ENCODE results near the gene AGPAT4.
A peak's percentile ranks its signal among the peaks of the same experiment; 100 is the strongest.

AGPAT4 gene

DNA sequence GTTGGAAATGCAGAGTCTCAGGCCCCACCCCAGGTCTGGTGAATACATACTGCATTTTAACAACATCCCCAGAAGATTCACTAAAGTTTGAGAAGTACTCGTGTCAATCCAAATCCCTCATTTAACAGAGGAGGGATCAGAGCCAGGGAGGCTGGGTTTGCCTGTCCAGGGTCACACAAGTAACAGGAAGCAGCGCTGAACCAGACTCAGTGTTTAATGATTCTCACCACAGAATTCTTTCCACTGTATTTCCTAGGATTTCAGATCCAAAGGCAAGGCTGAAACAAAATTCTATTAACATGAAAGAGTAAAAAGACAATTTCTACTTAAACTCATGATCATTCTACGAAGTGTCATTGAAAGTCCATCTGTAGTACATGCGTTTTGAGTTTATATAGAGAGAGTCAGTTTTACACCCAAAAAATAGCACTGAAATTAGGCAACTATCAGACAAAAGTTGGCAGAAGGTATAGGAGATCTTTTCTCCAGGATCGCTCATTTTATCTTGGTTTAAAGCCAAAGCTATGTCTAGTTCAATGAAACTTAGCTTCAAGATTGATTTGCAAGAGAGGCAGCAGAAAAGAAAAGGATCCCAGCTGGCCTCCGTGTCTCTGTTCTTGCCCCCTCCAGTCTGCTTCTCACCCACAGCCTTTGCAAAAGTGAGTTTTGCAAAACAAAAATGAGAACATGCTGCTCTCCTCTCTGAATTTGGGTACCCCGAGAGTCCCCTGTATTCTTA, 6.0 kb upstream of the AGPAT4 start:
- DNase-seq = no peak

GRCh38 chr6:161276605-161277155, 2.8 kb upstream of the AGPAT4 start:
- DNase-seq = no peak

DNA sequence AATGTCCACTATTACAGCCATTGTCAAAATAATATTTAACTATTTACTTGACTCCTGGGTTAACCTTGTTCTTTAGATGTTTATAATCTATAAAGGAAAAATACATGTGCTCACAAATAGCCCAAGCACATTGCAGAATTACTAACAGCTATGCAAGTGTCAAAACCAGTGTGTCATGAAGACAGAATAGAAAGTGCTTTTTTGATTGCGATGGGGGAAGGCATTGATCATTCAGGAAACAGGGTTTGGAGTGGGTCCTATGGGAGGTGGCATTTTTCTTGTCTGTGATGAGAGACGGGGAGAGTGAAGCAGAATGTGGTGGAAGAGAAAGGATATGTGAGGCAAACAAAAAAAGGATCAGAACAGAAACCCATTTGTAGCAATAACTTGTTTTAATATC, 1.0 kb upstream of the AGPAT4 start:
- no peak for DNase-seq

GRCh38 chr6:161274488-161274858, 612 bp upstream of the AGPAT4 start:
- no peak for DNase-seq

GRCh38 chr6:161273274-161273751, 548 bp downstream of the AGPAT4 start:
- peak; percentile 5 for DNase-seq

DNA sequence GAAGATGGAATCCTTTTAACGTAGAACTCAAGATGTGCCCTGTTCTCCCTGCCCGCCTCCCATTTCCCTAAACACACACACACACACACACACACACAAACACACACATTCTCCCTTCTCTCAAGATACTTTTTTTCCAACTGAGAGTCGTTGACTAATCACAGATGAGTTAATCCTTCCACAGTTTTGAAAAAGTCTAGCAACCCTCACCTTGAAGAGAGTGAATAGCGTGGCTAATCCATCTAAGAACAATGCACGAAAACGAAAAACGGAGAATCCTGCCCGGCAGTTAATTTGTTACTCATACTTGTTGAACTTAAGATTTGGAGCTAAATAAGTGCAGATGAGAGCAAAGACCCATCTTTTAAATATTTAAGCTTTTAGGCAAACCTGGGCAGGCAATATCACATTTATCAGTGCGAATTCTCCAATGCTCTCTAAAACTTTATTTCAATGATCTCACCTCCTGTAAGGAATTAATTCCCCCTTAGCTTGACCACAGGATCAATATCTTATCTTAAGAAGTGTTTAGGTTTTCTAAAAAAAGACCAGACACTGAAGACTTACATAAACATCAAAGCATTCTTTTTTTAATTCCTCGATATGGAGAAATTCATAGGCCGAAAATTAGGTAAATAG, 1.1 kb downstream of the AGPAT4 start:
- no peak for DNase-seq

- no peak for DNase-seq
Measured at GRCh38 chr6:161271343-161272030, 2.4 kb downstream of the AGPAT4 start.

DNA sequence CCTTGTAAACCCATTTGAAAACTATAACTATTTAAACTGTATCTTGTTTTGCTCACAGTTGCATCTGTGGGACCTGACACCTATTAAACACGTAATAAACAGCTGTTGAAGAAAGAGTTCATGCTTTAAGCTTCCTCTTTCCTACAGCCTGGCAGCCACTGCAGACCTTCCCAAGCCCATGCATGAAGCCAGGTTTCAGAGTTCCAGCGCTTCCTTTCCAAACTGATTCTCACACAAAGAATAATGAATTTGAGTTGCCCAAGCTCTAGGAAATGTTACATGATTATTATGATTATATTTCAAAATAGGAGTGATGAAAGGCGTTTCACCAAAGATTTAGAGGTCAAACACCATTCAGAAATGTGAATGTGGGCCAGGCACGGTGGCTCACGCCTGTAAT, 3.7 kb downstream of the AGPAT4 start:
- DNase-seq = no peak

GRCh38 chr6:161269310-161269709, 4.6 kb downstream of the AGPAT4 start:
- DNase-seq = no peak

DNA sequence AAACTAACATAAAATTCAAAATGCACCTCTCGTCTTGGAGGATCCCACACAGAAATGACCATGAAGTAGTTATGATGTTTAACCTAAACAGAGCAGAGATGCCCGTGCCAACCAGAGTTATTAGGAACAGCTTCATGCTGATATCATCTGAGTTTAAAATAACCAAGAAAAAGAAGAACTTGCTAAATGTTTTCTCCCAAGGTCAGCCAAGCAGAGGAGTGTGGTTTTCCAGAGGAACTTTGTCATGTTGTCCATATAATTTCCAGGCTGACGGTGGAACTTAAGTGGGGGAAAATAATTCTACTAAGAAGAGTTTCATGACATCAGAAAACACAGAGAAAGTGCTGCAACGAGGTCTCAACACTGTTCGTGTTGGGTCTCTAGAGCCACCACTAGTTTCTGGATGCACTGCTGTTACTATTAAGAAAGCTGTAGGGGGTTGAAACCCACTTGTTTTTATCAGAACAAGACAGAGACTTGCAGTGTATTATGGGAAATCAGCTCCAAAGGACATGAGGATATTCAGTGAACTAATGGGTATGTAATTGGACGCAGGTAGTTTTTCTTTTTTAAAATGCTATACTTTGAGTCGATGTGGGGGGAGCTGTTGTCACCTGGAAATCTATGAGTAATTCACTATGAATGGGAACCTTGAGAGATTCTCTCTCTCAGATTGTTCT, 5.2 kb downstream of the AGPAT4 start:
- DNase-seq = no peak

DNA sequence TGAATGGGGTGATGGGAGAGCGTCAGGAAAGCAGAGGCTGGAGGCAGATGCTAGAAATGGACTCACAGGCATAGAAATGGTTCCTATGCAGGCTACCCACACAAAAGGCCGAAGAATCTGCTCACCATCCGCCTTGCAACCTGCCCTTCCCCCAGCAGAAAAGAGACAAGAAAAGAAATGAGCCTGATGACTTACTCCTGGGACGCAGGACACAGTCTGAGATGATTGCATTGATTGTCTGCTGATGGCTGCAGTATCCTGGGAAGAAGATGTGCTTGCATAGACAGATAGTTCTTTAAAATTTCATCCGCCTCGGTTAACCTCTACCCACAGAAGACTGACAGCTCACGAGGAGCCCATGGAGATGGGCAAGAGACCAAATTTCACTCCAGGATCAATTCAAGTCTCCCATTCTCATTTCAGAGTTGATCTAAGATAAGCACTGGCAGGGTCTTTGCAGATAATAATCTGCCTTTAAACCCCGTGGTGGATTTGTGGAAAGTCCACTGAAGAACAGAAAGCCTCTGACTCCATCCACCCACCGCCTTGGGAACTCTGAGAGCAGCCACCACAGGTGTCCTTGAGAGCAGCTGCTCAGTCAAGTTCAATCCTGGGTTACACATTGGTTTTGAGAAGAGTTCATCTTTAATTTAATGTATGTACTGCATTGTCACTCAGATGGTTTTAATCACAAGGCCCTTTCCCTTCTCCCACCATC, 7.2 kb downstream of the AGPAT4 start:
- no peak for DNase-seq

- DNase-seq = no peak
Measured at GRCh38 chr6:161265975-161266374, 7.9 kb downstream of the AGPAT4 start.

DNA sequence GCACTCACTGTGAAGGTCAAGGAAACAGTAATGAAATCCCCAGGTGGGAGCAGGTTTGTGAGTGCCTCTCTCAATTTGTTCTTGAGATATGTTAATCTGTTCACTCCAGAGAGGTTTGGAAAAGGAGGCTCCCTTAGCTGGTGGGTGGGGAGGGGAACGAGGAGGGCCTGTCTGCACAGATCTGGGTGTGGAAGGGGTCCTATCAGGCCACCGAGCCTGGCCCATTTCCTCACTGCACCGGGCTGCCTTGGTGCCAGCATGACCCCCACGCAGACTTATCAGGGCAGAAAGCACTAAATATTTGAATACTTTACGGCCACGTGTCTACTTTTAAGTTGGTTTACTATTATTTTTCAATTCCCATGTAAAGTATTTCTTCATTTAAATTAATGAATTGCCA, 8.3 kb downstream of the AGPAT4 start:
- no peak for DNase-seq

GRCh38 chr6:161264181-161264580, 9.7 kb downstream of the AGPAT4 start:
- no peak for DNase-seq

GRCh38 chr6:161261816-161262215, 12.0 kb downstream of the AGPAT4 start:
- no peak for DNase-seq

DNA sequence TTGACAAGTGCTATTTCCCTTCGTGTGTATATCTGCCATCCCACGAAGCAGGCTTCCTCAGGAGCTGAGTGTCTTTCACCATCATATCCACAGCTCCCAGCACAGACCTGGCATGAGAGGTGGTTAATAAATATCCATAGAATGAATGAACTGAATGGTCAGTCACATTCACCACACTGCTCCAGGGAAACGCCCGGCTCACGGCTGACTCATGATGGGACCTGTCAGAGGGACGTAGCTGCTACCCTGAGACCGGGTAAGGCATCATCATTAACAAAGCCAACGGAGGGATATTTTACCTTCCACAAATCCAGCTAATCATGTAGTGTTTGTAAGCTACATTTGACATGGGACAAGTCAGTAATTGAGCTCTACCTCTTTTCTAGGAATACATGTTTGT, 12.5 kb downstream of the AGPAT4 start:
- no peak for DNase-seq

DNA sequence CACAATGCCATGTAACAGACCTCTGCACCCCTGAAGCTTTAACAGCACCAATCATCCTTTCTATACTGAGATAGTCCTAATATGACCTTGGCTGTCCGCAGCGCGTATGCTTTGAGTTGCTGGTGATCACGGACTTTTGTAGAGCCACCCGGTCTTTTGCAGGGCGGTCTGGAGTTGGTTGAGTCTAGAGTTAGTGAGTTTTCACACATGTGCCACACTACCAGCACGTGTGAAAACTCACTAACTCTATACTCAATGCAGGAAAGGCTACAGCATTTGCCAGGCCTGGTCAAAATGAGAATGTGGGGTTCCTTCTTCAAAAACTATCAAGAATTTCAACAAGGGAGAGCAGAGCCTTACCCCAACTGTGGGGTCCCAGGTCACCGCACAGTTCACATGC, 14.6 kb downstream of the AGPAT4 start:
- no peak for DNase-seq

- DNase-seq = no peak
Measured at GRCh38 chr6:161257793-161258457, 15.9 kb downstream of the AGPAT4 start.

DNA sequence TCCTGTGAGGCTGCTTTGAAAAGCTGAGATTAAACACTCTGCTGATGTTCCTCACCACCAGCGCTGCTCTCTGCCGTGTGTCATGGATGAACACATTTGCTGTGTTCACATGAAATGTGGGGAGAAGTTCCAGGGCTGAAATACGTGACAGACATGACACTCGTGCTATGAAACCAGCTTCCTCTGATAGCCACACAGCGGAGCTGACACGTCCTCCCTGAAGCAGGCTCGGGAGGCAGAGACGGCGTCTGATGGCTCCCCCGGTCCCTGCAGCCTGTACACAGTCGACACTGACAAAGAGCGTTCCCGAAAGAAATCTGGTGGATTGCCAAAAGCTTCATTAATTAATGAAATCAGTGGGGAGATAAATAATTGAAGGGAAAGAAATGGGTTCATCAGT, 17.5 kb downstream of the AGPAT4 start:
- DNase-seq = no peak

DNA sequence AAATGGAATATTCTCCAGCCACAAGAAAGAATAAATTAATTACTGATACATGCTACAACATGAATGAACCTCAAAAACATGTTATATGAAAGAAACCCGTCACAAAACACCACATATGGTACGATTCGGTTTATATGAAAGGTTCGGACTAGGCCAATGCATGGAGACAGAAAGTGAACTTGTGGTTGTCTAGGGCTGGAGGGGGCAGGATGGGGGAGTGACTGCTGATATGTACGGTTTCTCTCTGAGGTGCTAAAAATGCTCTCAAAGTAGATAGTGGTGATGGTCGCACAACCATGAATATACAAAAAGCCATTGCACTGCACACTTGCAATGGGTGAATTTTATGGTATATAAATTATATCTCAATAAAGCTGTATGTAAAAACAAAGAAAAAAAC, 18.3 kb downstream of the AGPAT4 start:
- DNase-seq = no peak

- no peak for DNase-seq
Measured at GRCh38 chr6:161254464-161255253, 19.2 kb downstream of the AGPAT4 start.
